ENCODE measurements around the gene ATG10. TPM values are rescaled to one million over a fixed set of nuclear protein-coding genes. Genes with fewer than 3 reads are reported as not detected.

The ATG10 gene
- total and polyA plus RNA-seq, 2 experiments from 2014 or later = 12.5 to 17.7 TPM

GRCh38 chr5:81969226-81969625 lies 2.6 kb upstream of the ATG10 start:
- H3K27me3 ChIP-seq (ENCODE audit: insufficient read depth) = no peaks in the 10 kb centered on the region
- no peak overlapping the region for H3K27ac ChIP-seq (ENCODE audit: low read depth)
- ATAC-seq (no peak), DNase-seq (ENCODE audit: low spot score) (no peak)
- no peaks in the 10 kb centered on the region for H4K20me1 ChIP-seq (replicated peaks; ENCODE audit: insufficient read depth)
- no peaks in the 10 kb centered on the region for H3K79me2 ChIP-seq (replicated peaks; ENCODE audit: insufficient read depth)
- H3K9me2 ChIP-seq (ENCODE audit: insufficient read depth) = no peaks in the 10 kb centered on the region
- H3K36me3 ChIP-seq (ENCODE audit: insufficient read depth) = no peaks in the 10 kb centered on the region
- H2AFZ ChIP-seq = no peak overlapping the region
- no peak overlapping the region for H3K27ac Mint-ChIP-seq
- H3K9me3 Mint-ChIP-seq = no peaks in the 10 kb centered on the region; the same call in 2 of the 3 replicates
- peaks cover 7% of the 10 kb centered on the region; the same call in 2 of the 3 replicates for H3K36me3 Mint-ChIP-seq (ENCODE audit: low read depth)
- no peak for TF ChIP-seq JUNB (IDR thresholded peaks at IDR 0.05; ENCODE audit: unreplicated experiment)
- no peak for TF ChIP-seq EZH2phosphoT487 (IDR thresholded peaks at IDR 0.05; ENCODE audit: unreplicated experiment)
- no peak overlapping the region for H3K4me3 ChIP-seq
- no peaks in the 10 kb centered on the region for H3F3A ChIP-seq (replicated peaks; ENCODE audit: low read depth)
- peaks cover 29% of the 10 kb centered on the region for H3K4me1 Mint-ChIP-seq
- H3K4me1 ChIP-seq (ENCODE audit: insufficient read depth) = peaks cover 12% of the 10 kb centered on the region
- peaks cover 4% of the 10 kb centered on the region for H3K27me3 Mint-ChIP-seq (ENCODE audit: insufficient read depth, low read depth, poor library complexity)
- H3K4me2 ChIP-seq = no peak overlapping the region
- no peak overlapping the region for H3K4me3 Mint-ChIP-seq

- Histone ChIP-seq H3F3A (replicated peaks; ENCODE audit: low read depth) (no peaks in the 10 kb centered on the region), H3K9me2 (ENCODE audit: insufficient read depth) (no peaks in the 10 kb centered on the region), H3K36me3 (ENCODE audit: insufficient read depth) (no peaks in the 10 kb centered on the region), H4K20me1 (replicated peaks; ENCODE audit: insufficient read depth) (no peaks in the 10 kb centered on the region), H3K4me2 (peak overlapping the region; percentile 82), H2AFZ (peak overlapping the region; percentile 75; the same call in 1 of the 2 replicates), H3K79me2 (replicated peaks; ENCODE audit: insufficient read depth) (no peaks in the 10 kb centered on the region), H3K4me1 (ENCODE audit: insufficient read depth) (peaks cover 12% of the 10 kb centered on the region), H3K27ac (ENCODE audit: low read depth) (no peak overlapping the region), H3K4me3 (no peak overlapping the region), H3K27me3 (ENCODE audit: insufficient read depth) (no peaks in the 10 kb centered on the region)
- H3K4me3 Mint-ChIP-seq = no peak overlapping the region
- H3K27me3 Mint-ChIP-seq (ENCODE audit: insufficient read depth, low read depth, poor library complexity) = peaks cover 4% of the 10 kb centered on the region
- H3K9me3 Mint-ChIP-seq = no peaks in the 10 kb centered on the region; the same call in 2 of the 3 replicates
- no peak for TF ChIP-seq EZH2 (IDR thresholded peaks at IDR 0.05; ENCODE audit: low read depth, unreplicated experiment)
- no peak for TF ChIP-seq ZNF462 (CRISPR knock-in tag; IDR thresholded peaks at IDR 0.05)
- peaks cover 34% of the 10 kb centered on the region for H3K4me1 Mint-ChIP-seq
- ATAC-seq (no peak), DNase-seq (ENCODE audit: low spot score) (no peak)
- H3K27ac Mint-ChIP-seq = no peak overlapping the region; the same call in none of the 2 replicates
- peaks cover 7% of the 10 kb centered on the region; the same call in 2 of the 3 replicates for H3K36me3 Mint-ChIP-seq (ENCODE audit: low read depth)
Measured at GRCh38 chr5:81969912-81970311, 1.9 kb upstream of the ATG10 start.
